Calu3 (cell line): Measurements from ENCODE around the gene HECTD1. TPM values are rescaled to one million over a fixed set of nuclear protein-coding genes. Genes with fewer than 3 reads are reported as not detected.

Source experiments
- BruUV-seq: library from RNA; stranded (reverse); fragments of 400-500 nt; replicated peaks from 2 replicates; lab custom pipeline; 2021; lab: Mats Ljungman, UMichigan
- CTCF ChIA-PET: fragments of 300-600 bp; sonication (Branson Sonifier 250); formaldehyde crosslinking; loops from one replicate; lab custom pipeline; 2022; ENCODE audit warnings: antibody characterized with exemption; lab: Charles Lee
- DNase-seq: peaks from one replicate; pipeline ENCODE4 v3.0.0; 2022
- H3K27ac Mint-ChIP-seq: one replicate; pipeline ENCODE4 v1.8.0; 2022; ENCODE audit warnings: mixed read lengths; ENCODE audit not compliant: unreplicated experiment
- H3K27me3 Mint-ChIP-seq: one replicate; pipeline ENCODE4 v1.8.0; 2022; ENCODE audit warnings: mixed read lengths; ENCODE audit not compliant: unreplicated experiment
- H3K36me3 Mint-ChIP-seq: one replicate; pipeline ENCODE4 v1.8.0; 2022; ENCODE audit warnings: mild to moderate bottlenecking, moderate library complexity, mixed read lengths; ENCODE audit not compliant: insufficient read depth, unreplicated experiment
- H3K4me1 Mint-ChIP-seq: one replicate; pipeline ENCODE4 v1.8.0; 2022; ENCODE audit warnings: mild to moderate bottlenecking, low read depth, mixed read lengths; ENCODE audit not compliant: unreplicated experiment
- H3K4me3 Mint-ChIP-seq: one replicate; pipeline ENCODE4 v1.8.0; 2022; ENCODE audit warnings: mild to moderate bottlenecking, low read depth, moderate library complexity, mixed read lengths; ENCODE audit not compliant: unreplicated experiment
- H3K9me3 Mint-ChIP-seq: one replicate; pipeline ENCODE4 v1.8.0; 2022; ENCODE audit warnings: low read depth, mixed read lengths; ENCODE audit not compliant: unreplicated experiment
- CTCF ChIP-seq: fragments of 200-600 bp; IDR thresholded peaks from one replicate; pipeline ENCODE4 v1.8.0; 2022; ENCODE audit warnings: antibody characterized with exemption; ENCODE audit not compliant: unreplicated experiment
- intact Hi-C: fragments of 100-400 bp; cut with micrococcal nuclease; formaldehyde crosslinking; loops from one replicate; pipeline ENCODE4 v1.10.0; 2022; ENCODE audit not compliant: unreplicated experiment
- total RNA-seq: library from RNA; stranded (reverse); gene quantifications from 2 replicates; pipeline ENCODE4 v1.2.3, GENCODE V29; 2022

HECTD1 gene
- total RNA-seq, 1 experiment from 2014 or later = 98.6 TPM

GRCh38 chr14:31223331-31223730 is 15.7 kb upstream of the HECTD1 start:
- peaks cover 2% of the 10 kb centered on the region for H3K36me3 Mint-ChIP-seq
- H3K27me3 Mint-ChIP-seq = no peaks in the 10 kb centered on the region
- no peak overlapping the region for H3K4me3 Mint-ChIP-seq
- CTCF ChIA-PET = interaction anchor here (0.5 to 0.6 kb wide), 2 partner anchors 62 to 101 kb away, joined by 6 to 7 read pairs; no protein-coding TSS in a partner anchor
- no peaks in the 10 kb centered on the region for H3K9me3 Mint-ChIP-seq
- H3K27ac Mint-ChIP-seq = no peak overlapping the region
- intact Hi-C loops = no loop called here
- DNase-seq = no peak
- BruUV-seq = no TSS peak
- H3K4me1 Mint-ChIP-seq = no peaks in the 10 kb centered on the region
- no peak for TF ChIP-seq CTCF

DNA sequence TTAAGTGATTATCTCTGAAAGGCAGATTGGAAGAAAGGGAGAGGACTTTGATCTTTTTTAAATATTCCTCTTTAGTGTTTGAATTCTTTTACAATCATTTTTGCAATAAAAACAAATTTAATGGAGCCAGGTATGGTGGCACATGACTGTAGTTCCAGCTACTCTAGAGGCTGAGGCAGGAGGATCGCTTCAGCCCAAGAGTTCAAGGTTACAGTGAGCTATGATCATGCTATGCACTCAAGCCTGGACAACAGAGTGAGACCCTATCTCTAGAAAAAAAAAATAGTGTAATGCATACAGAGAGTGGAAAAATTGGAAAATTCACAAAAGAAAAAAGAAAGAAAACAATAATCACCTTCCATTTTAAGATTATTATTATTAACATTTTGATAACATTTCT is 15.2 kb upstream of the HECTD1 start:
- Mint-ChIP-seq H3K27ac (no peak overlapping the region), H3K36me3 (no peaks in the 10 kb centered on the region), H3K9me3 (no peaks in the 10 kb centered on the region), H3K4me3 (no peak overlapping the region), H3K4me1 (no peaks in the 10 kb centered on the region), H3K27me3 (no peaks in the 10 kb centered on the region)
- TF ChIP-seq CTCF = no peak
- no TSS peak for BruUV-seq
- intact Hi-C loops = no loop called here
- CTCF ChIA-PET = interaction anchor here (0.5 kb wide), 1 partner anchor 63 kb away, joined by 7 read pairs; no protein-coding TSS in a partner anchor
- DNase-seq = no peak

GRCh38 chr14:31221266-31221665 is 13.7 kb upstream of the HECTD1 start:
- DNase-seq = no peak
- CTCF ChIA-PET = no interaction called here
- Mint-ChIP-seq H3K4me1 (no peaks in the 10 kb centered on the region), H3K4me3 (no peak overlapping the region), H3K9me3 (no peaks in the 10 kb centered on the region), H3K36me3 (no peaks in the 10 kb centered on the region), H3K27me3 (no peaks in the 10 kb centered on the region), H3K27ac (no peak overlapping the region)
- intact Hi-C loops = no loop called here
- BruUV-seq = no TSS peak
- no peak for TF ChIP-seq CTCF

- intact Hi-C loops = no loop called here
- no TSS peak for BruUV-seq
- Mint-ChIP-seq H3K4me3 (no peak overlapping the region), H3K9me3 (no peaks in the 10 kb centered on the region), H3K36me3 (no peaks in the 10 kb centered on the region), H3K4me1 (no peaks in the 10 kb centered on the region), H3K27ac (no peak overlapping the region), H3K27me3 (no peaks in the 10 kb centered on the region)
- DNase-seq = no peak
- TF ChIP-seq CTCF = no peak
- CTCF ChIA-PET = interaction anchor here (0.7 kb wide), 1 partner anchor 1466 kb away, joined by 3 read pairs; no protein-coding TSS in a partner anchor
These were observed 11.6 kb upstream of the HECTD1 start for GRCh38 chr14:31219169-31219568.
